ENCODE measurements around the gene SRP72. TPM values are rescaled to one million over a fixed set of nuclear protein-coding genes. Genes with fewer than 3 reads are reported as not detected.

SRP72 gene
- polyA plus RNA-seq, 1 donor (not counting 4 experiments of a cell fraction or from before 2014, with no cell fraction given) = 126 TPM

DNA sequence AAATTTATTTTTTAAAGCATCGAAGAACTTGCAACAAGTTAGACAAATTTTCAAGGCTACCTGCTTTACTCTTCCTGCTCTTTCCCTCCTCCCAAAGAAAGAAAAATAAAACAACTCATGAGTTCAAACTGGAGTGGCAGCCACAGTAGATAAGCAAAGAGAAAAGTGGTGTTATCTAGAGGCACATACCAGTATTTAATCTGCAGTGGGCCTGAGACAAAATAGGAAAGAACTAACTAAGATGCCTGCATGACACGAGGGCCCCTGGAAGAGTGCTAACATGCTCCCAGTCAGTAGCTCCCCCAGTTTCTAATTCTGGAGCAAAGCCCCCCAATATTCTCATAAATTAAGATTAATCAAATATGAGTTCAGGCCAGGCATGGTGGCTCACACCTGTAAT, 46.1 kb downstream of the SRP72 start:
- no peak for DNase-seq (ENCODE audit: low read depth, low spot score)
- Histone ChIP-seq H3K36me3 (ENCODE audit: control insufficient read depth in 2 of 2, extremely low read depth in 1 of 2, insufficient read depth in 2 of 2, low read length in 2 of 2) (no peaks in the 10 kb centered on the region), H4K20me1 (ENCODE audit: control insufficient read depth, extremely low read depth, insufficient read depth, low read length) (no peaks in the 10 kb centered on the region), H3K27ac (ENCODE audit: control insufficient read depth, insufficient read depth, low read length) (no peak overlapping the region), H2AFZ (ENCODE audit: control insufficient read depth, low read length) (no peak overlapping the region), H3K79me2 (ENCODE audit: control insufficient read depth, insufficient read depth, low read length) (no peaks in the 10 kb centered on the region), H3K9me3 (ENCODE audit: control insufficient read depth, low read depth, low read length) (no peaks in the 10 kb centered on the region), H3K9me1 (ENCODE audit: control insufficient read depth, extremely low read depth, insufficient read depth, low read length) (no peaks in the 10 kb centered on the region), H3K4me3 (ENCODE audit: control insufficient read depth in 2 of 3, extremely low read depth in 1 of 3, insufficient read depth in 2 of 3, low read depth in 1 of 3, low read length in 3 of 3) (no peak overlapping the region), H3K9ac (ENCODE audit: control insufficient read depth, extremely low read depth, insufficient read depth, low read length) (no peak overlapping the region), H3K4me1 (ENCODE audit: control insufficient read depth, extremely low read depth, insufficient read depth, low read length) (no peaks in the 10 kb centered on the region), H3K27me3 (ENCODE audit: control insufficient read depth, extremely low read depth, insufficient read depth, low read length) (no peaks in the 10 kb centered on the region), H3K4me2 (ENCODE audit: control insufficient read depth, extremely low read depth, insufficient read depth, low read depth, low read length) (no peak overlapping the region)
- no peak for FAIRE-seq
- dilution Hi-C loops (cut with MboI; ENCODE audit: extremely low pct_ligation_motif_present, low sequenced_read_pairs) = no loop called here
- TF ChIP-seq EZH2 (IDR thresholded peaks at IDR 0.05; ENCODE audit: low read length) = no peak
- TF ChIP-seq, protein P1, sequence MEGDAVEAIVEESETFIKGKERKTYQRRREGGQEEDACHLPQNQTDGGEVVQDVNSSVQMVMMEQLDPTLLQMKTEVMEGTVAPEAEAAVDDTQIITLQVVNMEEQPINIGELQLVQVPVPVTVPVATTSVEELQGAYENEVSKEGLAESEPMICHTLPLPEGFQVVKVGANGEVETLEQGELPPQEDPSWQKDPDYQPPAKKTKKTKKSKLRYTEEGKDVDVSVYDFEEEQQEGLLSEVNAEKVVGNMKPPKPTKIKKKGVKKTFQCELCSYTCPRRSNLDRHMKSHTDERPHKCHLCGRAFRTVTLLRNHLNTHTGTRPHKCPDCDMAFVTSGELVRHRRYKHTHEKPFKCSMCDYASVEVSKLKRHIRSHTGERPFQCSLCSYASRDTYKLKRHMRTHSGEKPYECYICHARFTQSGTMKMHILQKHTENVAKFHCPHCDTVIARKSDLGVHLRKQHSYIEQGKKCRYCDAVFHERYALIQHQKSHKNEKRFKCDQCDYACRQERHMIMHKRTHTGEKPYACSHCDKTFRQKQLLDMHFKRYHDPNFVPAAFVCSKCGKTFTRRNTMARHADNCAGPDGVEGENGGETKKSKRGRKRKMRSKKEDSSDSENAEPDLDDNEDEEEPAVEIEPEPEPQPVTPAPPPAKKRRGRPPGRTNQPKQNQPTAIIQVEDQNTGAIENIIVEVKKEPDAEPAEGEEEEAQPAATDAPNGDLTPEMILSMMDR (optimal IDR thresholded peaks at IDR 0.05 in 1 of 3, IDR thresholded peaks at IDR 0.05 in 1 of 3, conservative IDR thresholded peaks at IDR 0.05 in 1 of 3; ENCODE audit: extremely low read depth in 1 of 3, insufficient read depth in 2 of 3, low read length in 3 of 3) = no peak

GRCh38 chr4:56530269-56531148, 63.1 kb downstream of the SRP72 start:
- H2AFZ ChIP-seq (ENCODE audit: control insufficient read depth, low read length) = peak overlapping the region; percentile 75
- no peaks in the 10 kb centered on the region for H3K79me2 ChIP-seq (ENCODE audit: control insufficient read depth, insufficient read depth, low read length)
- dilution Hi-C loops (cut with MboI; ENCODE audit: extremely low pct_ligation_motif_present, low sequenced_read_pairs) = no loop called here

More at GRCh38 chr4:56530269-56531148, 63.1 kb downstream of the SRP72 start:
- Histone ChIP-seq H3K9me3 (ENCODE audit: control insufficient read depth, low read depth, low read length) (no peaks in the 10 kb centered on the region), H3K4me2 (ENCODE audit: control insufficient read depth, extremely low read depth, insufficient read depth, low read depth, low read length) (peak overlapping the region; percentile 87), H3K9ac (ENCODE audit: control insufficient read depth, extremely low read depth, insufficient read depth, low read length) (peak overlapping the region; percentile 46), H3K9me1 (ENCODE audit: control insufficient read depth, extremely low read depth, insufficient read depth, low read length) (no peaks in the 10 kb centered on the region), H3K27ac (ENCODE audit: control insufficient read depth, insufficient read depth, low read length) (no peak overlapping the region), H4K20me1 (ENCODE audit: control insufficient read depth, extremely low read depth, insufficient read depth, low read length) (no peaks in the 10 kb centered on the region), H3K36me3 (ENCODE audit: control insufficient read depth in 2 of 2, extremely low read depth in 1 of 2, insufficient read depth in 2 of 2, low read length in 2 of 2) (no peaks in the 10 kb centered on the region), H3K4me1 (ENCODE audit: control insufficient read depth, extremely low read depth, insufficient read depth, low read length) (peaks cover 7% of the 10 kb centered on the region), H3K27me3 (ENCODE audit: control insufficient read depth, extremely low read depth, insufficient read depth, low read length) (peaks cover 23% of the 10 kb centered on the region), H3K4me3 (ENCODE audit: control insufficient read depth in 2 of 3, extremely low read depth in 1 of 3, insufficient read depth in 2 of 3, low read depth in 1 of 3, low read length in 3 of 3) (peak overlapping the region; percentile 44 to 77 (median 54))
- TF ChIP-seq EZH2 (IDR thresholded peaks at IDR 0.05; ENCODE audit: low read length) = no peak
- TF ChIP-seq, protein P1 (optimal IDR thresholded peaks at IDR 0.05 in 1 of 3, IDR thresholded peaks at IDR 0.05 in 1 of 3, conservative IDR thresholded peaks at IDR 0.05 in 1 of 3; ENCODE audit: extremely low read depth in 1 of 3, insufficient read depth in 2 of 3, low read length in 3 of 3) = no peak
- FAIRE-seq = no peak
- no peak for DNase-seq (ENCODE audit: low read depth, low spot score)

All from keratinocyte (primary cell).